ENCODE data around the gene CELSR2.
A peak's percentile ranks its signal among the peaks of the same experiment; 100 is the strongest.

Gene CELSR2

DNA sequence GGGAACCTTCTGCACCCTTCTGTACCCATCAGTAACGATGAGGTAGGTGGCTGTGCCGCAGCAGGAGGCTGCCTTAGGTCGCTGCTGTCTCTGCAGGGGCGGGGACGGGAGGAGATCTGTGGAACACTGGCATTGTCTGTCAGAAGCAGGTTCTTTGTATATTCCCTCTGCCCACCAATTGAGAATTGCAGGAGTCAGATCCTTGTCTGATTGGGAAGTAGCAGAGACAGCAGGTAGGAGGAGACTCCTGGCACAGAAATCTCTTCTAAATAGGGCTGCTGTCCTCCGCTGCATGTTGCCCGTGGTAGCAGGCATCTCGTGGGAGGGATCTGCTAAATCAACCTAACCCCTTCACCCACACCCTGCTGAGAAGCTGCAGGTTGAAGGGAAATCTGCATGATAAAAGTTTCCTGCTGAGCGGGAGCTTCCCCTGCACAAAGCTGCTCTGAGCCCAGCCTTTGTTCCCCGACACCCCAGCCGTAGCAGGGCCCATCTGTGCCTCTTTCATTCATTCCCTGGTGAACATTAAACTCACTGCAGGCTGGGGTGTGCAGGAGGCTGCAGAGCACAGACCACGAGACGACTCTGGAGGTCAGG, 19.7 kb upstream of the CELSR2 start:
- Histone ChIP-seq H3K9me3 (no peaks in the 10 kb centered on the region), H3K36me3 (peaks cover 97% of the 10 kb centered on the region), H3K4me2 (no peak overlapping the region), H4K20me1 (peaks cover 77% of the 10 kb centered on the region), H3K4me1 (no peaks in the 10 kb centered on the region), H3K4me3 (no peak overlapping the region), H3K27ac (no peak overlapping the region), H3K27me3 (no peaks in the 10 kb centered on the region), H3K9ac (no peak overlapping the region)
- no peak for TF ChIP-seq Cebpa-rat (IDR thresholded peaks at IDR 0.05)

DNA sequence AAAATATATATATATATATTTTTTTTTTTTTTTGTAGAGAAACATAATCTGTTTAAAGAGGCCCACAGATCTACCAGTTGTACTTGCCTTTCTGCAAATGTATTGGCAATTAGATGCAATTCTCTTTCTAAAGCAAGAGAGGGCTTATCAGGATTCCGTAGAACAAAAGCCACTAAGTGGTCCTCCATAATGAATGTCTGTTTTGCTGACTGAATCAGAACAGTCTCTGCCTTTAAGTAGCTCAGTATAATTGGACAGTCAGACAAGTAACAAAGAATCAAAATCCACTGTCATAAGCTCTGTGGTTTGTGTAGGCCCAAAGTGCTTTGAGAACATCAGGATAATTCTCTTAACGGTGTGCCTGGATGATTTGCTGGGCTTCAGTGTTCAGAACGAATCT, 18.3 kb upstream of the CELSR2 start:
- H4K20me1 ChIP-seq: peaks cover 74% of the 10 kb centered on the region
- no peak overlapping the region for H3K27ac ChIP-seq
- H3K36me3 ChIP-seq: peaks cover 97% of the 10 kb centered on the region
- H3K4me3 ChIP-seq: no peak overlapping the region
- H3K4me2 ChIP-seq: no peak overlapping the region
- no peak overlapping the region for H3K9ac ChIP-seq
- no peaks in the 10 kb centered on the region for H3K27me3 ChIP-seq
- TF ChIP-seq Cebpa-rat (IDR thresholded peaks at IDR 0.05): no peak
- no peaks in the 10 kb centered on the region for H3K9me3 ChIP-seq
- H3K4me1 ChIP-seq: no peaks in the 10 kb centered on the region

DNA sequence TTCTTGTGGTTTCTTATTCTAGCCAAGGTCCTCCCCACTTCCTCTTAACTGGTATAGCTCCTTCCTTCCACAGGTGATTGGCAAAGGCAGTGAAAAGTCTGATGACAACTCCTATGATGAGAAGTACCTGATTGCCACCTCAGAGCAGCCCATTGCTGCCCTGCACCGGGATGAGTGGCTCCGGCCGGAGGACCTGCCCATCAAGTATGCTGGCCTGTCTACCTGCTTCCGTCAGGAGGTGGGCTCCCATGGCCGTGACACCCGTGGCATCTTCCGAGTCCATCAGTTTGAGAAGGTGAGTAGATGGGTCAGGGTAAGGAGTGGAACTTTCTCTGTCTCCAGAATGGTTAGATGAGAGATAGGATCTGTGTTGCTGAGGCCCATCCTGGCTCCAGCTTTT, 14.2 kb upstream of the CELSR2 start:
- Histone ChIP-seq H3K27me3 (no peaks in the 10 kb centered on the region), H3K36me3 (peaks cover 100% of the 10 kb centered on the region)
- no peak for TF ChIP-seq Cebpa-rat (IDR thresholded peaks at IDR 0.05)

DNA sequence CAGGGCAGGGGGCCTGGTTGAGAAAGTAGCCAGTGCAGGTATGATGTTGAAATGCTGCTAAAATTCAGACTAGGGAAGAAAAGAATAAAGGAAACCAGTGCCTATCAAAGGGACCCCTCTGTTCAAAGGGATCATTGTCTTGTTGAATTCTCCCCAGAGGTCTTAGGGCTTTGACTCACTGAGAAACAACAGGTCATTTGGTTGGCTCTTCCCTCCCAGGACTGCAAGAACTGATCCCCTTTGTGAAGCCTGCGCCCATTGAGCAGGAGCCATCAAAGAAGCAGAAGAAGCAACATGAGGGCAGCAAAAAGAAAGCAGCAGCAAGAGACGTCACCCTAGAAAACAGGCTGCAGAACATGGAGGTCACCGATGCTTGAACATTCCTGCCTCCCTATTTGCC, 11.8 kb upstream of the CELSR2 start:
- Histone ChIP-seq H3K27ac (no peak overlapping the region), H3K4me3 (no peak overlapping the region), H3K27me3 (peaks cover 9% of the 10 kb centered on the region; the same call in 1 of the 2 replicates), H3K36me3 (peaks cover 78% of the 10 kb centered on the region), H3K9me3 (no peaks in the 10 kb centered on the region), H3K4me1 (peaks cover 10% of the 10 kb centered on the region; the same call in 1 of the 2 replicates), H3K4me2 (no peak overlapping the region), H4K20me1 (peaks cover 40% of the 10 kb centered on the region), H3K9ac (no peak overlapping the region)
- no peak for TF ChIP-seq Cebpa-rat (IDR thresholded peaks at IDR 0.05)

More for the DNA sequence above, 14.2 kb upstream of the CELSR2 start:
- Histone ChIP-seq H4K20me1 (peaks cover 50% of the 10 kb centered on the region), H3K4me2 (no peak overlapping the region), H3K4me1 (no peaks in the 10 kb centered on the region; the same call in 1 of the 2 replicates), H3K9ac (no peak overlapping the region), H3K27ac (no peak overlapping the region), H3K4me3 (no peak overlapping the region), H3K9me3 (no peaks in the 10 kb centered on the region)

DNA sequence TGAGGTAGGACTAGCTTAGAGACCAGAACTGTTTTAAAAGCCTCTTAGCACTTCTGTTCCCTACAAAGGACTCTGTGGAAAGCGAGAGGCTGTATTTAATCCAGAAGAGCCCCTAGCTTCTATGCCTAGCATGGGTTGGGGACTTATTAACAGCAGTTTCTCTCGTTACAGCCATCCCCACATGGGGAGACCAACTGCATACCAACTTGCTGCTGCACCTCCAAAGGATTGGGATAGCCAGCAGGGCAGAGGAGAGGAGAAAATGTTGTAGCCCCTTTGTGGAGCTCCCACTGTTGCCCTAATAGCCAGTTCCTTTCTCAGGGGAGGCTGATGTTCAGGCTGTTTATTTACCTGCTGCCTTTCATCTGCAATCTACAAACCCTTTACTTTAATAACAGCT, 11.0 kb upstream of the CELSR2 start:
- no peak overlapping the region for H3K4me2 ChIP-seq

DNA sequence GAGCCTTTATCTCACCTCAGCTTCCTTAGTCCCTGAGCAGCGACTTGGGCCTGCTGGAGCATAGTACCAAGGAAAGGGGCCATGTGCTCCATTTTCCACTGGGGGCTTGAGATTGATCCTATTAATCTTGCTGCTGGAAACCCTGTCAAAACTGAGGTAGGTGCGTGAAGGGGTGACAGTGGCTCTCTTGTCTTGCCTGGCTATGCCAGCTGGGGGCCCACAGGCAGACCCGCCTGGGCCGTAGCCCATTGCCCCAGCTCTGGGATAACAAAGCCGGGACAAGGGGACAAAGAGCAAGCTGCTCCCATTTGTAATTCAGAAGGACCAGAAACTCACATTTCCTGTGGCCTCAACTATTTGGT, 10.3 kb upstream of the CELSR2 start:
- peaks cover 63% of the 10 kb centered on the region for H3K36me3 ChIP-seq

More for the DNA sequence above, 11.0 kb upstream of the CELSR2 start:
- Histone ChIP-seq H3K36me3 (peaks cover 69% of the 10 kb centered on the region), H3K27ac (no peak overlapping the region), H3K4me1 (peaks cover 10% of the 10 kb centered on the region; the same call in 1 of the 2 replicates), H3K9ac (no peak overlapping the region), H4K20me1 (peaks cover 39% of the 10 kb centered on the region), H3K9me3 (no peaks in the 10 kb centered on the region), H3K27me3 (peaks cover 9% of the 10 kb centered on the region; the same call in 1 of the 2 replicates), H3K4me3 (no peak overlapping the region)
- TF ChIP-seq Cebpa-rat (IDR thresholded peaks at IDR 0.05): no peak

DNA sequence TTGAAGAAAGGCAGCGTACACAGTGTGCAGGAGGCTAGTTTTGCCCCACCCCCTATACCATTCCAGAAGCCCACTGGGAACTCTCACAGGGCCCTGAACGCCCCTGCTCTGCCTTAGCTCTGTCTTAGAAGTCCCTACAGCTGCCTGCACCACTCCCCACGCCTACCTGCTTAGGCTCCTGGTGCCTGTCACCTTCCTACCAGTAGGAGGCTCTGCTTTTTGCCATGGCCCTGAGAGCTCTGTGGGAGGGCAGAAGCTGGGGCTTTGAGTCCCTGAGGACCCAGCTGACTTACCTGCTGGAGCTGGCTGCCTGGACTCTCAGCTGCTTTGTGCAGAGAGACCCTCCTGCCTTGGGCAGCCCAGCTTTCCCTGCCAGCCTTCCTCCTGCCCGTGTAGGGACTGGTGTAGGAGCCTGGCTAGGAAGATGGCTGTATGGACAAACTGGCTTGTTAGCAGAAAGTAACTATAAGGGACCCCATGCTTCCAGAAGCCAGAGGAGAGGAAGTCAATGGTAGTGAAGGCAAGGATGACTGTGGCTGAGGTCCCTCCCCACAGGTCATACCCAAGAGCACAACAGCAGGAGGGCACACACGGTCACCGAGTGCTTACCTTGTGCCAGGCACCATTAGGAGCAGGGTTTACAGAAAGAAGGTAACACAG, 9.8 kb upstream of the CELSR2 start:
- no peak for TF ChIP-seq Cebpa-rat (IDR thresholded peaks at IDR 0.05)
- H3K4me3 ChIP-seq: no peak overlapping the region
- H4K20me1 ChIP-seq: peaks cover 37% of the 10 kb centered on the region
- no peaks in the 10 kb centered on the region for H3K9me3 ChIP-seq
- H3K4me2 ChIP-seq: no peak overlapping the region
- H3K36me3 ChIP-seq: peaks cover 58% of the 10 kb centered on the region
- no peak overlapping the region for H3K9ac ChIP-seq
- peaks cover 10% of the 10 kb centered on the region; the same call in 1 of the 2 replicates for H3K4me1 ChIP-seq
- H3K27ac ChIP-seq: no peak overlapping the region
- H3K27me3 ChIP-seq: peaks cover 9% of the 10 kb centered on the region; the same call in 1 of the 2 replicates

More for the DNA sequence above, 10.3 kb upstream of the CELSR2 start:
- Histone ChIP-seq H4K20me1 (peaks cover 39% of the 10 kb centered on the region), H3K4me1 (peaks cover 10% of the 10 kb centered on the region; the same call in 1 of the 2 replicates), H3K4me3 (no peak overlapping the region), H3K27me3 (peaks cover 9% of the 10 kb centered on the region; the same call in 1 of the 2 replicates), H3K27ac (no peak overlapping the region), H3K9ac (no peak overlapping the region), H3K4me2 (no peak overlapping the region), H3K9me3 (no peaks in the 10 kb centered on the region)
- no peak for TF ChIP-seq Cebpa-rat (IDR thresholded peaks at IDR 0.05)

DNA sequence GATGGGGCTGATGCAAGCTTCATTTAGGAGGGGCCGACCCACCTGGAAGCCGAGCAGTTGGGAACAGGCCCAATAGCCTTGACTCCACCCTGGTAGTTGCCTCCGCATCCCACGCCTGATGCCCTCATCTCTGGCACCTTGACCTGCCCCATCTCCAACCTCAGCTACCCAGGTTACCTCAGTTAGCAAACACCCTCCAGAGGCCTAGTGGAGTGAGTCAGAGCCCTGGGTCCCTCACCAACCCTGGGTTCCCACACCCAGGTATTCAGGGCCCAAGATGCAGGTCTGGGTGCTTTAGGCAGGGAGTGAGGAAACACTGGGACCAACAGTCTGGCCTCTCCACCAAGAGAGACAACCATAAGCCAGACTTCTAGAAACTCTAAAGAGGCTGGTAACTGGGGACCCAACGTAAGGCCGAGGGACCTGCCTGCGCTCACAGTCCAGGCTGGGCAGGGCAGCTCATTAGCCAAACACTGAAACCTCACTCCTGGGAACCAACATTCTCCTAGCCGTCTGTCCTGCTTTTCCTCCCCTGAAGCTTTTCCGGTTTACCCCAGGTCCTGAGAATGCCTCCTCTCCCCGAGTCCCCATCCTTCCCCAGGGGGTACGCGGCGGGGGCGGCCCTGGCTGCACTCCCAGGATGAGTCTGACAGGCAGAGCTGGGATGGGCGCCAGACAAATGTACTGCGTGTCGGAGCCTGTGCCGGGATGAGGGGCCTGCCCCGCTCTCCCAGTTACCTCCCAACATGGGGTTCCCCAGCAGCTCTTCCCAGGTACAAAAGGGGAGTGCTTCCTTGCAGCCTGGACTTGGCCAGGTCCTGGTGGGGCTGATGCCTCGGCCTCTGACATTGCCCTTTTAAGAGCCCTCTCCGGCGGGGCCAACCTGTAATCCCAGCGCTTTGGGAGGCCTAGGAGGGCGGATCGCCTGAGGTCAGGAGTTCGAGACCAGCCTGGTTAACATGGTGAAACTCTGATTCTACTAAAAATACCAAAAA, 8.9 kb upstream of the CELSR2 start:
- Histone ChIP-seq H4K20me1 (peaks cover 28% of the 10 kb centered on the region), H3K36me3 (peaks cover 48% of the 10 kb centered on the region), H3K4me1 (peaks cover 10% of the 10 kb centered on the region; the same call in 1 of the 2 replicates), H3K27me3 (peaks cover 9% of the 10 kb centered on the region; the same call in 1 of the 2 replicates), H3K4me3 (no peak overlapping the region), H3K9me3 (no peaks in the 10 kb centered on the region), H3K27ac (no peak overlapping the region), H3K9ac (no peak overlapping the region), H3K4me2 (0 out of 2 replicates have a peak overlapping the region, but pooled peaks have one; percentile 9)
- TF ChIP-seq Cebpa-rat (IDR thresholded peaks at IDR 0.05): no peak

DNA sequence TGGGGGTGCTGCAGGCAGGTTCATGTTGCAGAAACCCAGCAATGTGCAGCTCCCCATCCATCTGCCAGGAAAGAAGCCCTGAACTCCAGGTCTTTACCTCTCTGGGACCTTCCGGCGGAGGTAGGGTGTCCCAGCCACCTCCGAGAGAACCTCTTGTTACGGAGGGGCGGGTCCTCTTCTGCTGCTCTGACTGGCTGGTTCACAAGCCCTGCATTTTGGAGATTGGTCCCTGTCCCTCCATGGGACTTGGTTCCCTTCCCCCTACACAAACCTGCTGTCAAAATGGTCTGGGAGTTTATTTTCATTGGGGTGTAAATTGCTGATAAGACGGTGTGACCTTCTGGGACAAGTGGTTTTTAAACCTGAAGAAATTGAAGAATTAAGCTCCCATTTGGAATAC, 8.0 kb upstream of the CELSR2 start:
- Histone ChIP-seq H3K4me1 (peaks cover 10% of the 10 kb centered on the region), H3K4me2 (0 out of 2 replicates have a peak overlapping the region, but pooled peaks have one; percentile 9), H3K36me3 (peaks cover 40% of the 10 kb centered on the region), H3K9ac (no peak overlapping the region), H3K27ac (no peak overlapping the region), H3K9me3 (no peaks in the 10 kb centered on the region), H3K27me3 (peaks cover 9% of the 10 kb centered on the region; the same call in 1 of the 2 replicates), H3K4me3 (no peak overlapping the region), H4K20me1 (peaks cover 25% of the 10 kb centered on the region)
- no peak for TF ChIP-seq Cebpa-rat (IDR thresholded peaks at IDR 0.05)

Data from BLaER1 (cell line).